Measurements from ENCODE around the gene PDE6H. TPM values are rescaled to one million over a fixed set of nuclear protein-coding genes. Genes with fewer than 3 reads are reported as not detected.

Gene PDE6H
- total RNA-seq, 2 donors from 2014 or later = not detected

DNA sequence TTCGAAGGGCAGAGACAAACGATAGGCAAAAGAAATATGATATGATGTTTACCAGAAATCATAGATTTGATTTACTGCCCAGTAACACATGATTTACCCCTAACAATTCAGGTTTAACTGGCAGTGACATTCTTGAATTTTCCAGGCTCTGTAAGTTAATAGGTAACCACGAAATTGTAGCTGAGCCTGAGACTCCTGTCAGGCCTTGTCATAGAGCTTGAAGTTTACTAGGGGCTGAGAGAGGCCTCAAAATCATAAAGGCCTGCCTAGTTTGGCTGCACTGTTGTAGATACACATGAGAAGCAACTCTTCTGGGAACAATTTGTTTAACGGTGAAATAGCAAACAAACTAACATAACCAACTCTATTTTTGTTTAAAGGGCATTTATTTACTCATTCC lies 37.8 kb upstream of the PDE6H start:
- no peak overlapping the region for H3K27ac ChIP-seq (ENCODE audit: low read depth, low read length)
- Mint-ChIP-seq H3K4me1 (peaks cover 14% of the 10 kb centered on the region), H3K36me3 (ENCODE audit: low read depth) (no peaks in the 10 kb centered on the region), H3K27me3 (ENCODE audit: insufficient read depth) (no peaks in the 10 kb centered on the region), H3K27ac (no peak overlapping the region), H3K9me3 (no peaks in the 10 kb centered on the region), H3K4me3 (no peak overlapping the region)
- DNase-seq = no peak
- no peaks in the 10 kb centered on the region for H3K4me1 ChIP-seq (ENCODE audit: control insufficient read depth, insufficient read depth, low read length)
- TF ChIP-seq, protein P1, sequence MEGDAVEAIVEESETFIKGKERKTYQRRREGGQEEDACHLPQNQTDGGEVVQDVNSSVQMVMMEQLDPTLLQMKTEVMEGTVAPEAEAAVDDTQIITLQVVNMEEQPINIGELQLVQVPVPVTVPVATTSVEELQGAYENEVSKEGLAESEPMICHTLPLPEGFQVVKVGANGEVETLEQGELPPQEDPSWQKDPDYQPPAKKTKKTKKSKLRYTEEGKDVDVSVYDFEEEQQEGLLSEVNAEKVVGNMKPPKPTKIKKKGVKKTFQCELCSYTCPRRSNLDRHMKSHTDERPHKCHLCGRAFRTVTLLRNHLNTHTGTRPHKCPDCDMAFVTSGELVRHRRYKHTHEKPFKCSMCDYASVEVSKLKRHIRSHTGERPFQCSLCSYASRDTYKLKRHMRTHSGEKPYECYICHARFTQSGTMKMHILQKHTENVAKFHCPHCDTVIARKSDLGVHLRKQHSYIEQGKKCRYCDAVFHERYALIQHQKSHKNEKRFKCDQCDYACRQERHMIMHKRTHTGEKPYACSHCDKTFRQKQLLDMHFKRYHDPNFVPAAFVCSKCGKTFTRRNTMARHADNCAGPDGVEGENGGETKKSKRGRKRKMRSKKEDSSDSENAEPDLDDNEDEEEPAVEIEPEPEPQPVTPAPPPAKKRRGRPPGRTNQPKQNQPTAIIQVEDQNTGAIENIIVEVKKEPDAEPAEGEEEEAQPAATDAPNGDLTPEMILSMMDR (conservative IDR thresholded peaks at IDR 0.05) = no peak
- H3K36me3 ChIP-seq (ENCODE audit: control insufficient read depth, insufficient read depth, low read length) = no peaks in the 10 kb centered on the region
- H3K27me3 ChIP-seq (ENCODE audit: control insufficient read depth, insufficient read depth, low read length, poor library complexity, severe bottlenecking) = no peaks in the 10 kb centered on the region
- WGBS, 2 experiments (ENCODE audit: insufficient coverage in 1 of 2, insufficient read length in 1 of 2) = 96% methylated on average over 4 of the region's 4 CpGs; no CpG with 5 or more reads in 1 of the 2 experiments
- H3K9me3 ChIP-seq (ENCODE audit: control insufficient read depth, low read length) = no peaks in the 10 kb centered on the region
- H3K9ac ChIP-seq (ENCODE audit: extremely low read depth, low read length, poor library complexity, severe bottlenecking) = no peak overlapping the region
- H3K4me3 ChIP-seq (ENCODE audit: low read length) = no peak overlapping the region

DNA sequence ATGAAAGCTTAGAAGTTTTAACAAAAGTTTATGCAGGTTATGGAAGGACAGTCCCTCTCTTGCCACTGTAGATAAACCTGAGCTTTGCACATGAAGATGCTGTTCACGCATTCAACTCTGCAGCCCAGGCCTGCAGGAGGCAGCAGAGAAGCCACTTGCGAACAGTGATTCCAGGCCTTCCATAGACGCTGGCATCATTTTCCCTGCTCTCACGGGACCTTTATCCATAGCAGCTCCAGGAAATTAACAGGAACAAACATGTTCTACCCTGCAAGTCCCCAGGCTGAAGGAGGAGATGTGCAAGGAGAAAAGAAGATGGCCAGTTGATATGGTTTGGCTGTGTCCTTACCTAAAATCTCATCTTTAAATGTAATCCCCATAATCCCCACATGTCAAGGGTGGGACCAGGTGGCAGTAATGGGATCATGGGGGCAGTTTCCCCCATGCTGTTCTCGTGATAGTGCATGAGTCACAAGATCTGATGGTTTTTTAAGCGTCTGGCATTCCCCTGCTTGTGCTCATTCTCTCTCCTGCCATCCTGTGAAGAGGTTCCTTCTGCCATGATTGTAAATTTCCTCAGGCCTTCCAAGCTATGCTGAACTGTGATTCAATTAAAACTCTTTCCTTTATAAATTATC lies 36.5 kb upstream of the PDE6H start:
- H3K27ac Mint-ChIP-seq = no peak overlapping the region
- no peak overlapping the region for H3K4me3 Mint-ChIP-seq
- no peak overlapping the region for H3K4me3 ChIP-seq (ENCODE audit: low read length)
- WGBS, 2 experiments (ENCODE audit: insufficient coverage in 1 of 2, insufficient read length in 1 of 2) = 61 to 70% methylated on average over 3 to 6 of the region's 6 CpGs
- H3K9me3 ChIP-seq (ENCODE audit: control insufficient read depth, low read length) = no peaks in the 10 kb centered on the region
- H3K36me3 ChIP-seq (ENCODE audit: control insufficient read depth, insufficient read depth, low read length) = no peaks in the 10 kb centered on the region
- H3K9me3 Mint-ChIP-seq = no peaks in the 10 kb centered on the region
- H3K9ac ChIP-seq (ENCODE audit: extremely low read depth, low read length, poor library complexity, severe bottlenecking) = no peak overlapping the region
- DNase-seq = peak; percentile 91
- no peaks in the 10 kb centered on the region for H3K4me1 ChIP-seq (ENCODE audit: control insufficient read depth, insufficient read depth, low read length)
- TF ChIP-seq, protein P1 (conservative IDR thresholded peaks at IDR 0.05) = peak; percentile 95
- no peaks in the 10 kb centered on the region for H3K27me3 ChIP-seq (ENCODE audit: control insufficient read depth, insufficient read depth, low read length, poor library complexity, severe bottlenecking)
- no peak overlapping the region for H3K27ac ChIP-seq (ENCODE audit: low read depth, low read length)
- no peaks in the 10 kb centered on the region for H3K36me3 Mint-ChIP-seq (ENCODE audit: low read depth)
- H3K27me3 Mint-ChIP-seq (ENCODE audit: insufficient read depth) = no peaks in the 10 kb centered on the region
- peaks cover 14% of the 10 kb centered on the region for H3K4me1 Mint-ChIP-seq

DNA sequence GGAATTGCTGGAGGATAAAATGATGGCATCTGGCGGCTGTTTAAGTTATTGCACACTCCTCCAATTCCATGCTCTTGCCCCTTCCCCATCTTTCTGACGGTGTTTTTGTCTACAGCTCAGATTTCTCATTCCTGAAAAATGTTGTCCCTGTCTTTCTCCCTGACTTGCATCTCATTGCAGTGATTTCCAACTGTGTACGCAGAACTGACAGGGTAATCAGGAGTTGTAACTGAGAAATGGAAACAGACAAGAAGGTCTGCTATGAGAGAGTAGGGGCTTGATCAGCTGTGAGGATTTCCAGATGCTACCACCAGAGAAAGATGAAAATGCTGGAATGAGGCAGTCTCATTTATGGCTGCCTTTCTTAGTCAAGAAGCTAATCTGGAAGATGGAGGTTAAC lies 35.8 kb upstream of the PDE6H start:
- Histone ChIP-seq H3K4me3 (ENCODE audit: low read length) (no peak overlapping the region), H3K27me3 (ENCODE audit: control insufficient read depth, insufficient read depth, low read length, poor library complexity, severe bottlenecking) (no peaks in the 10 kb centered on the region), H3K9me3 (ENCODE audit: control insufficient read depth, low read length) (no peaks in the 10 kb centered on the region), H3K4me1 (ENCODE audit: control insufficient read depth, insufficient read depth, low read length) (no peaks in the 10 kb centered on the region), H3K9ac (ENCODE audit: extremely low read depth, low read length, poor library complexity, severe bottlenecking) (no peak overlapping the region), H3K27ac (ENCODE audit: low read depth, low read length) (no peak overlapping the region), H3K36me3 (ENCODE audit: control insufficient read depth, insufficient read depth, low read length) (no peaks in the 10 kb centered on the region)
- Mint-ChIP-seq H3K36me3 (ENCODE audit: low read depth) (no peaks in the 10 kb centered on the region), H3K27me3 (ENCODE audit: insufficient read depth) (no peaks in the 10 kb centered on the region), H3K27ac (no peak overlapping the region), H3K4me1 (peaks cover 14% of the 10 kb centered on the region), H3K9me3 (no peaks in the 10 kb centered on the region), H3K4me3 (no peak overlapping the region)
- TF ChIP-seq, protein P1 (conservative IDR thresholded peaks at IDR 0.05) = no peak
- WGBS, 2 experiments (ENCODE audit: insufficient coverage in 1 of 2, insufficient read length in 1 of 2) = 84 to 94% methylated on average over 2 to 3 of the region's 3 CpGs
- DNase-seq = no peak

Data from endodermal cell (in vitro differentiated cells).